ENCODE measurements around the gene LGALS9B.
"Not testable (repeated sequence)": the region's sequence is repeated elsewhere in the genome, so short reads cannot be mapped to it uniquely, and the experiment has no call there.

Gene LGALS9B

GRCh38 chr17:20469107-20469506 lies 1.8 kb upstream of the LGALS9B start:
- H3K4me3 ChIP-seq (ENCODE audit: low read depth, low read length) = not testable (repeated sequence)

- not testable (repeated sequence) for H3K4me3 ChIP-seq (ENCODE audit: low read depth, low read length)
Observed at GRCh38 chr17:20466999-20467398, 340 bp downstream of the LGALS9B start.

DNA sequence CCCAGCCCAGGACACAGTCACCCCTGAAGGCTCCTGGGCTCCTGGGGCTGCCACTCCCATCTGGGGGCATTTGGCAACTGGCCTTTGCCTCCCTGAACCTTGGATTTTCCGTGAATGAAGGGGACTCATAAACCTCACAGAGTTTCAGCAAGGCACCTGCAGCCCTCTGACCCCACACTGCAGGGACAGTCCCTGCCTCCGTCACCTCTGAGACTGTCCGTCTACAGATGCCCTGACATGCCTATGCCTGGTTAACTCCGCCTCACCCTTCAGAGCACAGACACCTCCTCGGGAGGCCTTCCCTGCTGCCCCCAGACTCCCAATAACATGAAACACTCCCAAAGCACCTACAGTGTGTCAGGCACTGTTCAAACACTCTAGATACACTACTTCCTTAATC lies 786 bp downstream of the LGALS9B start:
- H3K4me3 ChIP-seq (ENCODE audit: low read depth, low read length) = not testable (repeated sequence)

GRCh38 chr17:20465535-20465934 lies 1.8 kb downstream of the LGALS9B start:
- not testable (repeated sequence) for H3K4me3 ChIP-seq (ENCODE audit: low read depth, low read length)

DNA sequence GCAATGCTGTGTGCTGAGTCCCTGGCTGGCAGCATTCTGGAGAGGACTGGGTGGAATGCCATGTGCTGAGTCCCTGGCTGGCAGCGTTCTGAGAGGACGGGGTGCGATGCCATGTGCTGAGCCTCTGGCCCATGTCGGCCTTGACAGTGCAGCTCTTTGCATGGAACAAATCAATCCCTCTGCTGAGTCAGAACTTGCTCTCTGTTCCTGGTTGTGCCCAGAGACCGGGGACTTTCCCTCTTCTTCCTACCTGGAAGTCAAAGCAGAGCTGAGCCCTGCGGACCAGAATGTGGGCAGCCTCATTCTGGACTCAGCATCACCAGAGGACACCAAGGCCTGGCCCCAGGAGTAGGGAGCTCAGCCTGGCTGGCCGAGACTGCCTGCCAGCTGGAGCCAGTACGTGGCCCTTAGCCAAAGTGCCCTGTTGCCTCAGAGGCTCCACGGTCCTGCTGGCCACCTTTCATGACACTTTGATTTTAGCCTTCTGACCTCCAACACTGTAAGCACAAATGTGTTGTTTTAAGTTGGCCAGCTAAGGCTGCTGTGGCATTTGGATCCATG lies 2.4 kb downstream of the LGALS9B start:
- not testable (repeated sequence) for H3K4me3 ChIP-seq (ENCODE audit: low read depth, low read length)

- H3K4me3 ChIP-seq (ENCODE audit: low read depth, low read length) = not testable (repeated sequence)
Observed at GRCh38 chr17:20462158-20462557, 5.2 kb downstream of the LGALS9B start.

DNA sequence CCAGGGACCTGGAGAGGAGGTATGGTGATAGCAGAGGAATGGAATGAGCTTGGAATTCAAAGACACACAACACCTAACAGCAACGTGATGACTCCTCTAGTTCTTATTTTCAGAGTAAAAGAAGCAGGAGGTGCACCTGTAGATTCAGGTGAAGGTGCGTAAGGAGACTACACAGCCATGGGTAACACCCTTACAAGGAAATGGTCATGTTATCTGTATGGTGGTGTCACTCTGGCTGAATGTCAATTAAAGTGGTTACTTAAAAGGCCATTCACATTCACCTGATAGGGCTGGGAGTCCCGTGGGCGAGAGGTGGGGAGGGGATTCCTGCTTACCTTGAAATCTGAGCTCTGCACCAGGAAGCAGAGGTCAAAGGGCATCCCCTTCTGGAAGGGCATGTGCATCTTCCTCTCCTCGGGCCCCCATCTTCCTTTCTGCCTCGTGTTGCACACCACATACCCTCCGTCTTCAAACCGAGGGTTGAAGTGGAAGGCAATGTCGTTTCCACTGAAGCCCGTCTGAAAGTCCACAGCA lies 9.4 kb downstream of the LGALS9B start:
- H3K4me3 ChIP-seq (ENCODE audit: low read depth, low read length) = not testable (repeated sequence)

DNA sequence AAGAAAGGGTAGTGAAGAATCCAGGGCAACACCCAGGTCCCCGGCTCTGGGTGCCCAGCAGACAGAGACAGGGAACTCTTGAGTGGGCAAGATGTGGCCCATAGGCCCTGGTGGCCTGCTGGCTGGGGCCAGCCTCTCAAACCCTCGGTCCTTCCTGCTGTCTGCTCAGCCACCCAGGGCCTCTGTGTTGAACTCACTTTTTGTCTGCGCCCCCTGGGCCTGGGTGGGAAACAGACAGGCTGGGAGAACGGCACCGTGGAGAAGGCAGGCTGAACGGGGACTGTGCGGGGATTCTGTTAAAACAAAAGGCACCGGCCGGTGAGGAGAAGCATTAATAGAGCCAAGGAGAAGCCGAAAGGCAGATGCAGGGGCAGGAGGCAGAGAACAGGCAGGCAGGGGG lies 12.2 kb downstream of the LGALS9B start:
- H3K4me3 ChIP-seq (ENCODE audit: low read depth, low read length) = not testable (repeated sequence)

DNA sequence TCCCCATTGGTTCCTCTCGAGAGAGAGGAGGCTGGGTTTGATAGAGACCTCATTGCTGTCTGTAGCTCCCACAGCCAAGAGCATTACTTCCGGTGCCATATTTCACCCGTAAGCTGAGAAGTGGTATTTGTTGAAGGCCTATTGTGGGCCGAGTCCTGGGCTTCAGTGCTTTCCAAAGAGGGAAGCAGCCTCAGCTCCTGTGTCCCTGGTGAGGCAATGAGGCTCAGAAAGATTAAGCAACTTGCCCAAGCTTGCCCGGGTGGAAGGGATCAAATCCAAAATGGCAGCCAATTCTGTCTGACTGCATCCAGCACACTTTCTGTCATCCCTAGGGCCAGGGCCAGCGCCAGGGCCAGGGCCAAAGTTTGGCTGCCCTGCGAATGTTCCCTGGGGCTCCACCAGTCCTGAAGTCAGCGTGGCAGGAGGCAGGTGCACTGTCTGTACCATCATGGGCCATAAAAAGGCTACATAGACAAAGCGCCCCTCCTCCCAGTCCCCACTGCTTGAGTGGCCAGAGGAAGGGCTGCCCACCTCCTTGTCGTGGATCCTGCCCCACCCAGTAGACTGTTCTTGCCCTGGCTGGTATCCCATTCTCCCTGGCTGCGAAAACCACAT lies 13.4 kb downstream of the LGALS9B start:
- H3K4me3 ChIP-seq (ENCODE audit: low read depth, low read length) = not testable (repeated sequence)

DNA sequence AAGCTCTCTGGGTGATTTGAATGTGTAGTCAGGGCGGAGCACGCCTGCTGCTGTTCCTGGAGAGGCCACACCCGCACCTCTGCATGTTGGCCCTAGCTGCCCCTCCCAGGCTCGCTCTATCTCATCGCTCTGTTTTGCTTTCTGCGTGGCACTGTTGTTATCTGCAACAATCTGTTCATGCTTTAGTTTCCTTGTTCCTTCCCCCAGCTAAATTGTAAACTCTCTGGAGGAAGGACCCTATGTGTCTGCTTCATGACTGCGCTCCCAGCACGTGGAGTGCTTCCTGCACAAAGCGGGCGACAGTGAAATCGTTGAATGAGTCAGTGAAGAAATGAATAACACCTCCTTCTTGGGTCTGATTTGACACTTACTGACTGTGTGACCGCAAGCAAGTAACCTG lies 16.5 kb downstream of the LGALS9B start:
- not testable (repeated sequence) for H3K4me3 ChIP-seq (ENCODE audit: low read depth, low read length)

- H3K4me3 ChIP-seq (ENCODE audit: low read depth, low read length) = not testable (repeated sequence)
Observed at GRCh38 chr17:20447534-20448321, 19.6 kb downstream of the LGALS9B start.

- H3K4me3 ChIP-seq (ENCODE audit: low read depth, low read length) = not testable (repeated sequence)
Observed at GRCh38 chr17:20446895-20447294, 20.4 kb downstream of the LGALS9B start.

GRCh38 chr17:20444581-20445236 lies 22.6 kb downstream of the LGALS9B start:
- H3K4me3 ChIP-seq (ENCODE audit: low read depth, low read length) = not testable (repeated sequence)

GRCh38 chr17:20444173-20444572 lies 23.2 kb downstream of the LGALS9B start:
- not testable (repeated sequence) for H3K4me3 ChIP-seq (ENCODE audit: low read depth, low read length)

DNA sequence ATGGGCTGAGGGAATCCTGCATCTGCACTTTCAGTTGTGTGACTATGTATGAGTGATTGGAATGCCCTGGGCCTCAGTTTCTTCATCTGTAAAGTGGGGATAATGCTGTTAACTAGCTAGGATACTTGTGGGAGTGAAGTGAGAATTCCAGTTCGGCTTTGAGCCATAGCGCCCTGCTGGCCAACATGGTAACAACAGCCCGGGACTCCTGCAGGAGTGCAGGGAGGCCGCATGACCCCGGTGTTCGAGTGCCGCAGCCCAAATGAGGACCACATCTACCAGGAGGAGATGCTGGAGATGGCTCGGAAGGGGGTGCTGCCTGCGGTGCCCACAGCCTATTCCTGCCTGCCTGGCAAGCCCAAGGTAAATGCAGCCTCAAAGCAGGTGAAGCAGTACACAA lies 23.7 kb downstream of the LGALS9B start:
- H3K4me3 ChIP-seq (ENCODE audit: low read depth, low read length) = not testable (repeated sequence)

GRCh38 chr17:20440665-20441064 lies 26.7 kb downstream of the LGALS9B start:
- not testable (repeated sequence) for H3K4me3 ChIP-seq (ENCODE audit: low read depth, low read length)

- H3K4me3 ChIP-seq (ENCODE audit: low read depth, low read length) = not testable (repeated sequence)
Observed at GRCh38 chr17:20435166-20435565, 32.2 kb downstream of the LGALS9B start.

DNA sequence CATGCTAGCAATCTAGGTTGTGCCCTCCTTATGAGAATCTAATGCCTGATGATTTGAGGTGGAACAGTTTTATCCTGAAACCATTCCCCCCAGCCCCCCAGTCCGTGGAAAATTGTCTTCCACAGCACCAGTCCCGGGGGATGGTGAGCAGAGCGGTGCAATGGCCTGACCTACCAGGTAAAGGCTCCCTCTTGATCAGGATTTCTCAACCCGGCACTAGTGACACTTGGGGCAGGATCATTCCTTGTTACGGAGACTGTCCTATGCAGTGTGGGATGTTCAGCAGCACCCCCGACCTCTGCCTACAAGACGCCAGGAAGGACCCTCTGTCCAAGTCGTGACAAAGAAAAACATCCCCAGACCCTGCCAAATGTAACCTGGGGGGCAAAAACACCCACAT lies 34.0 kb downstream of the LGALS9B start:
- not testable (repeated sequence) for H3K4me3 ChIP-seq (ENCODE audit: low read depth, low read length)

- H3K4me3 ChIP-seq (ENCODE audit: low read depth, low read length) = not testable (repeated sequence)
Observed at GRCh38 chr17:20427264-20427663, 40.1 kb downstream of the LGALS9B start.

DNA sequence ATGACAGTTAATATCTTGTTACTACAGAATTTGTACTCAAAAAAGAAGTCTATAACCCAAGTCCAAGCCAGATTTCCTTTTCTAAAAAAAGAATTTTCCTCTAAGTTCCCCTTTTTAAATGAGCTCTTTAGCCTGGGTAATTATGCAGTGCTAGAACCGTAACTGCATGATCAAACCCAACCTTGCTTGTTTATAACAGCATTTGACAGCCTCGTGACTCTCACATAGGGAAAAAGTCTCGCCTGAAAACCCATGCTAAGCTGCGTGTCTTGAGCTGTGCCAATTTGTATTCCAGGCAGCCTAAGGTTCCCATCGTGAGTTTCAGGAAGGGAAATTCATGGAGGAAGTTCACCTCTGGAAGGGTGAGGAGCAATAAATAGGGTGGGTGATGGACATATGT lies 44.5 kb downstream of the LGALS9B start:
- not testable (repeated sequence) for H3K4me3 ChIP-seq (ENCODE audit: low read depth, low read length)

- H3K4me3 ChIP-seq (ENCODE audit: low read depth, low read length) = not testable (repeated sequence)
Observed at GRCh38 chr17:20418838-20419237, 48.5 kb downstream of the LGALS9B start.

Data from WI38 (cell line).